ENCODE results near the gene CDC42SE1. TPM values are rescaled to one million over a fixed set of nuclear protein-coding genes. Genes with fewer than 3 reads are reported as not detected.

The CDC42SE1 gene
- polyA plus RNA-seq, 3 donors: 62.1 to 302 (median 75.7) TPM

GRCh38 chr1:151006327-151007052 is 52.9 kb downstream of the CDC42SE1 start, which contains the start of gene MINDY1:
TSS of gene MINDY1 (minus strand) at chr1:151006902. CDS start at chr1:151002617, 4,285 bp downstream.
- Histone ChIP-seq H3K27me3 (ENCODE audit: control insufficient read depth in 2 of 2, insufficient read depth in 2 of 2, low read length in 2 of 2) (no peaks in the 10 kb centered on the region), H3K36me3 (replicated peaks in 1 of 2; ENCODE audit: control insufficient read depth in 1 of 2, insufficient read depth in 2 of 2, low read length in 2 of 2) (no peaks in the 10 kb centered on the region), H3K79me2 (ENCODE audit: insufficient read depth, low read length) (peaks cover 72% of the 10 kb centered on the region), H3K27ac (ENCODE audit: low read depth in 1 of 2, low read length in 2 of 2) (peak within 1 kb of the TSS; percentile 89 to 95), H2AFZ (ENCODE audit: insufficient read depth, low read depth, low read length, poor library complexity, severe bottlenecking) (peak within 1 kb of the TSS; percentile 93), H4K20me1 (ENCODE audit: insufficient read depth, low read length) (peaks cover 7% of the 10 kb centered on the region), H3K4me2 (replicated peaks; ENCODE audit: extremely low read depth, low read length, poor library complexity, severe bottlenecking) (peak within 1 kb of the TSS; percentile 89), H3K9me3 (replicated peaks in 1 of 2; ENCODE audit: control insufficient read depth in 1 of 2, insufficient read depth in 1 of 2, low read length in 2 of 2) (no peaks in the 10 kb centered on the region), H3K4me3 (replicated peaks in 1 of 3; ENCODE audit: low read depth in 2 of 3, low read length in 3 of 3) (peak within 1 kb of the TSS; percentile 63 to 88 (median 78)), H3K4me1 (ENCODE audit: control insufficient read depth in 1 of 2, insufficient read depth in 2 of 2, low read length in 2 of 2) (peaks cover 71 to 78% of the 10 kb centered on the region in 2 donors), H3K9ac (ENCODE audit: insufficient read depth, low read length, poor library complexity, severe bottlenecking) (peak within 1 kb of the TSS; percentile 87)
- peak; percentile 69 to 79 (median 77) for DNase-seq
- H3K4me3 Mint-ChIP-seq: peak within 1 kb of the TSS; percentile 97
- TF ChIP-seq CTCF (IDR thresholded peaks at IDR 0.05): peak; percentile 65
- H3K27ac Mint-ChIP-seq: peak within 1 kb of the TSS; percentile 98 to 99 (median 99)
- H3K4me1 Mint-ChIP-seq: peaks cover 80% of the 10 kb centered on the region
- peaks cover 0 to 10% (median 2%) of the 10 kb centered on the region in 3 donors for H3K27me3 Mint-ChIP-seq (ENCODE audit: low read depth in 3 of 3)
- 0% methylated on average over 7 of the region's 18 CpGs for WGBS (ENCODE audit: insufficient coverage)
- intact Hi-C loops (cut with micrococcal nuclease): loop anchor here (5.0 to 10.0 kb wide), 6 partner anchors 34 to 161 kb away; partner anchors contain the start of genes LYSMD1 (in 2 of the 2), SCNM1 (in 2 of the 2), ARNT (in 1 of the 2) and CDC42SE1 (in 1 of the 2)
- peaks cover 0 to 11% of the 10 kb centered on the region in 2 donors for H3K36me3 Mint-ChIP-seq
- H3K9me3 Mint-ChIP-seq: no peaks in the 10 kb centered on the region

- peaks cover 84% of the 10 kb centered on the region for H3K4me1 Mint-ChIP-seq
- H3K4me2 ChIP-seq (replicated peaks; ENCODE audit: extremely low read depth, low read length, poor library complexity, severe bottlenecking): peak overlapping the region; percentile 89
- intact Hi-C loops (cut with micrococcal nuclease): loop anchor here (5.0 to 10.0 kb wide), 6 partner anchors 34 to 161 kb away; partner anchors contain the start of genes LYSMD1 (in 2 of the 2), SCNM1 (in 2 of the 2), ARNT (in 1 of the 2) and CDC42SE1 (in 1 of the 2)
These were observed 53.6 kb downstream of the CDC42SE1 start for GRCh38 chr1:151005729-151006319.

More at GRCh38 chr1:151005729-151006319, 53.6 kb downstream of the CDC42SE1 start:
- Mint-ChIP-seq H3K9me3 (no peaks in the 10 kb centered on the region), H3K4me3 (peak overlapping the region; percentile 90 to 97), H3K27me3 (ENCODE audit: low read depth in 3 of 3) (peaks cover 0 to 12% (median 2%) of the 10 kb centered on the region in 3 donors), H3K27ac (peak overlapping the region; percentile 98 to 99 (median 99)), H3K36me3 (peaks cover 4 to 12% of the 10 kb centered on the region in 2 donors)
- Histone ChIP-seq H3K4me1 (ENCODE audit: control insufficient read depth in 1 of 2, insufficient read depth in 2 of 2, low read length in 2 of 2) (peaks cover 78 to 84% of the 10 kb centered on the region in 2 donors), H3K36me3 (replicated peaks in 1 of 2; ENCODE audit: control insufficient read depth in 1 of 2, insufficient read depth in 2 of 2, low read length in 2 of 2) (peaks cover 0 to 3% of the 10 kb centered on the region in 2 donors), H2AFZ (ENCODE audit: insufficient read depth, low read depth, low read length, poor library complexity, severe bottlenecking) (peak overlapping the region; percentile 93), H3K27me3 (ENCODE audit: control insufficient read depth in 2 of 2, insufficient read depth in 2 of 2, low read length in 2 of 2) (no peaks in the 10 kb centered on the region), H3K4me3 (replicated peaks in 1 of 3; ENCODE audit: low read depth in 2 of 3, low read length in 3 of 3) (peak overlapping the region; percentile 63 to 88 (median 69)), H3K9ac (ENCODE audit: insufficient read depth, low read length, poor library complexity, severe bottlenecking) (peak overlapping the region; percentile 87), H3K27ac (ENCODE audit: low read depth in 1 of 2, low read length in 2 of 2) (peak overlapping the region; percentile 89 to 95), H4K20me1 (ENCODE audit: insufficient read depth, low read length) (peaks cover 13% of the 10 kb centered on the region), H3K9me3 (replicated peaks in 1 of 2; ENCODE audit: control insufficient read depth in 1 of 2, insufficient read depth in 1 of 2, low read length in 2 of 2) (no peaks in the 10 kb centered on the region), H3K79me2 (ENCODE audit: insufficient read depth, low read length) (peaks cover 75% of the 10 kb centered on the region)
- DNase-seq: no peak
- WGBS (ENCODE audit: insufficient coverage): no CpG with 5 or more reads among the region's 4 CpGs
- no peak for TF ChIP-seq CTCF (IDR thresholded peaks at IDR 0.05)
